A673 (cell line): Measurements from ENCODE around the gene OLIG1. TPM values are rescaled to one million over a fixed set of nuclear protein-coding genes. Genes with fewer than 3 reads are reported as not detected.

Source experiments
- BruUV-seq: library from RNA; stranded (reverse); fragments of 400-500 nt; replicated peaks from 2 replicates; lab custom pipeline; 2021; lab: Mats Ljungman, UMichigan
- CTCF ChIA-PET: fragments of 300-600 bp; sonication (Branson Sonifier 250); formaldehyde crosslinking; loops from one replicate; lab custom pipeline; 2022; ENCODE audit warnings: antibody characterized with exemption; lab: Charles Lee
- POLR2A ChIA-PET: fragments of 300-600 bp; sonication (Branson Sonifier 250); formaldehyde crosslinking; loops from one replicate; lab custom pipeline; 2022; ENCODE audit warnings: antibody characterized with exemption; ENCODE audit not compliant: low non-redundant PET; lab: Charles Lee
- DNase-seq: peaks from one replicate; pipeline ENCODE4 v3.0.0-alpha.2; 2015; ENCODE audit warnings: low spot score
- H3K27ac ChIP-seq: fragments of 200-600 bp; sonication (generic); 2 replicates; pipeline ENCODE4 v1.5.1; 2016; ENCODE audit warnings: mixed run types, low read depth, mild to moderate bottlenecking, mixed read lengths, antibody characterized with exemption, low read length; ENCODE audit not compliant: poor library complexity, severe bottlenecking
- H3K27me3 ChIP-seq: fragments of 200-600 bp; sonication (generic); replicated peaks from 2 replicates; pipeline ENCODE4 v1.6.1; 2017; ENCODE audit warnings: mixed run types, low read depth, mild to moderate bottlenecking, mixed read lengths, antibody characterized with exemption, low read length; ENCODE audit not compliant: insufficient read depth, poor library complexity
- H3K36me3 ChIP-seq: fragments of 200-600 bp; sonication (generic); 2 replicates; pipeline ENCODE4 v1.6.1; 2016; ENCODE audit warnings: mixed run types, mild to moderate bottlenecking, mixed read lengths, antibody characterized with exemption, low read length; ENCODE audit not compliant: insufficient read depth, poor library complexity, severe bottlenecking
- H3K4me1 ChIP-seq: fragments of 200-600 bp; sonication (generic); 2 replicates; pipeline ENCODE4 v1.6.1; 2017; ENCODE audit warnings: mixed run types, mild to moderate bottlenecking, mixed read lengths, antibody characterized with exemption, low read length; ENCODE audit not compliant: insufficient read depth, poor library complexity, severe bottlenecking
- H3K4me3 ChIP-seq: fragments of 200-600 bp; sonication (generic); 2 replicates; pipeline ENCODE4 v1.5.1; 2016; ENCODE audit warnings: low read depth, mixed run types, mild to moderate bottlenecking, mixed read lengths, low read length; ENCODE audit not compliant: poor library complexity, severe bottlenecking
- H3K9me3 ChIP-seq: fragments of 200-600 bp; sonication (generic); 2 replicates; pipeline ENCODE4 v1.6.1; 2016; ENCODE audit warnings: mixed run types, low read depth, mild to moderate bottlenecking, mixed read lengths, antibody characterized with exemption, low read length; ENCODE audit not compliant: poor library complexity, severe bottlenecking
- EZH2 ChIP-seq: fragments of 200-600 bp; sonication (generic); IDR thresholded peaks from 2 replicates; pipeline ENCODE4 v1.6.1; 2017; ENCODE audit warnings: borderline replicate concordance, low read depth, mild to moderate bottlenecking, mixed read lengths, antibody characterized with exemption, low read length; ENCODE audit not compliant: poor library complexity, severe bottlenecking
- intact Hi-C: fragments of 100-400 bp; cut with micrococcal nuclease; formaldehyde crosslinking; loops from one replicate; pipeline ENCODE4 v1.10.0; 2022; ENCODE audit not compliant: unreplicated experiment
- total RNA-seq: library from RNA; stranded (reverse); gene quantifications from 2 replicates; pipeline ENCODE4 v1.2.3, GENCODE V29; 2021
- TF ChIP-seq, protein P1 (sequence below): fragments of 300-800, 200-600 bp; sonication (generic); conservative IDR thresholded peaks from 2 replicates; pipeline ENCODE4 v1.5.1; 2017; ENCODE audit warnings: low read depth, mild to moderate bottlenecking, antibody characterized with exemption, low read length, moderate library complexity, mixed read lengths

The OLIG1 gene
- total RNA-seq, 1 experiment from 2014 or later = not detected

DNA sequence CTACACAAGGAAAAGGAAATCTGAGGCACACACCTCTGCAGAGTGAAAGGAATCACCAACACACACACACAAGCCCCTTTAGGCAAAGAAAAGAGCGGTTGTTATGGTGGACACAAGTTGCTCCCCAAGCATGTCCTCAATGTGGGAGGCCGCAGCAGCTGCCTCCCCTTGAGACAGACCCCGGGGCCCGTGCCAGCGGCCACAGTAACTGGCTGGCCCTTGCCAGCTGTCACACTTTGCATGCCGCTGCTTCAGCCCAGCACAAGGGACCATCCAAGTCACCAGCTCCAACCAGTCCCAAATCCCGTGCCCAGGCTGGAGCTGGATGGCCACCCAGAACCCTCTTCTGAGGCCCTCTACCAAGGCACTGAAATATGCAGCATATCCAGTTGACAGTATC, 2.9 kb upstream of the OLIG1 start:
- no peaks in the 10 kb centered on the region for H3K36me3 ChIP-seq
- H3K27ac ChIP-seq = no peak overlapping the region
- H3K9me3 ChIP-seq = peaks cover 8% of the 10 kb centered on the region
- intact Hi-C loops = no loop called here
- CTCF ChIA-PET = no interaction called here
- no TSS peak for BruUV-seq
- POLR2A ChIA-PET = no interaction called here
- DNase-seq = no peak
- H3K4me3 ChIP-seq = no peak overlapping the region
- H3K4me1 ChIP-seq = no peaks in the 10 kb centered on the region
- TF ChIP-seq, protein P1, sequence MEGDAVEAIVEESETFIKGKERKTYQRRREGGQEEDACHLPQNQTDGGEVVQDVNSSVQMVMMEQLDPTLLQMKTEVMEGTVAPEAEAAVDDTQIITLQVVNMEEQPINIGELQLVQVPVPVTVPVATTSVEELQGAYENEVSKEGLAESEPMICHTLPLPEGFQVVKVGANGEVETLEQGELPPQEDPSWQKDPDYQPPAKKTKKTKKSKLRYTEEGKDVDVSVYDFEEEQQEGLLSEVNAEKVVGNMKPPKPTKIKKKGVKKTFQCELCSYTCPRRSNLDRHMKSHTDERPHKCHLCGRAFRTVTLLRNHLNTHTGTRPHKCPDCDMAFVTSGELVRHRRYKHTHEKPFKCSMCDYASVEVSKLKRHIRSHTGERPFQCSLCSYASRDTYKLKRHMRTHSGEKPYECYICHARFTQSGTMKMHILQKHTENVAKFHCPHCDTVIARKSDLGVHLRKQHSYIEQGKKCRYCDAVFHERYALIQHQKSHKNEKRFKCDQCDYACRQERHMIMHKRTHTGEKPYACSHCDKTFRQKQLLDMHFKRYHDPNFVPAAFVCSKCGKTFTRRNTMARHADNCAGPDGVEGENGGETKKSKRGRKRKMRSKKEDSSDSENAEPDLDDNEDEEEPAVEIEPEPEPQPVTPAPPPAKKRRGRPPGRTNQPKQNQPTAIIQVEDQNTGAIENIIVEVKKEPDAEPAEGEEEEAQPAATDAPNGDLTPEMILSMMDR = no peak
- no peak for TF ChIP-seq EZH2
- H3K27me3 ChIP-seq = peaks cover 89% of the 10 kb centered on the region

DNA sequence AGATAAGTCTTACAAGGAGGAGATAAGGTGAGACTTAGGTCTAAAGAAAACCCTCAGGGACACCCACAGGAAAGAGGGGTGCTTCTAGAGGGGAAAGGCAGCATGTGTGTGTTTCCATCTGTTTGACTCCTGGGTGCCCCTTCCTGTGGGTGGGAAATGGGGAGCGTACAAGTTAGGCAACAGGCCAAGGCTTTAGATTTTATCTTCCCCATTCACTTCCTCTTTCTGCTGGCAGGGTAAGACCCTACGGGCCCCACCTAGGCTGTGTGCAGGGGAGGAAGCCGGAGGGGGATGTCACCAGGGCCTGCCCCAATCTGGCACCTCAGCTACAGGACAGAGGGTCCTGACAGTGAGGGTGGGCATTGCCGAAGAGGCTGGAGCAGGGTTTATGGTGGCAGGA, 2.5 kb upstream of the OLIG1 start:
- Histone ChIP-seq H3K9me3 (peaks cover 8% of the 10 kb centered on the region), H3K4me1 (no peaks in the 10 kb centered on the region), H3K27me3 (peaks cover 93% of the 10 kb centered on the region), H3K27ac (no peak overlapping the region), H3K4me3 (no peak overlapping the region), H3K36me3 (no peaks in the 10 kb centered on the region)
- CTCF ChIA-PET = interaction anchor here (0.5 kb wide), 1 partner anchor 296 kb away, joined by 9 read pairs; the partner anchor contains the start of gene PAXBP1
- POLR2A ChIA-PET = no interaction called here
- intact Hi-C loops = no loop called here
- no TSS peak for BruUV-seq
- DNase-seq = no peak
- TF ChIP-seq, protein P1 = no peak
- no peak for TF ChIP-seq EZH2

DNA sequence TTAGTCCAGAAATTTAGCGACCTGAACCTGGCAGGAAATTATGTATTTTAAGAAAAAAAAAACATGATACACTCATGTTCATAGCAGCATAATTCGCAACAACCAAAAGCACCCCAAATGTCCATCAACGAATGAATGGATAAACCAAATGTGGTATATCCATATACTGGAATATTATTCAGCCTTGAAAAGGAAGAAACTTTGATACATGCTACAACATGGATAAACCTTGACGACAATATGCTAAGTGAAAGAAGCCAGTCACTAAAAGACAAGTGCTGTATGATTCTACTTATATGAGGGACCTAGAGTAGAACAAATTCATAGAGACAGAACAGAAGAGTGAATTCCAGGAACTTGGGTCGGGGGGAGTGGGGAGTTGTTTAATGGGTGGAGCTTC, 698 bp upstream of the OLIG1 start:
- H3K27me3 ChIP-seq = peaks cover 99% of the 10 kb centered on the region
- DNase-seq = no peak
- H3K27ac ChIP-seq = no peak overlapping the region
- POLR2A ChIA-PET = no interaction called here
- BruUV-seq = no TSS peak
- CTCF ChIA-PET = no interaction called here
- intact Hi-C loops = no loop called here
- no peak for TF ChIP-seq EZH2
- TF ChIP-seq, protein P1 = no peak
- no peaks in the 10 kb centered on the region for H3K36me3 ChIP-seq
- peaks cover 8% of the 10 kb centered on the region for H3K9me3 ChIP-seq
- no peak overlapping the region for H3K4me3 ChIP-seq
- no peaks in the 10 kb centered on the region for H3K4me1 ChIP-seq
